Measurements from ENCODE around the gene ATP6V1C2.
"Not testable (repeated sequence)": the region's sequence is repeated elsewhere in the genome, so short reads cannot be mapped to it uniquely, and the experiment has no call there.

Gene ATP6V1C2

GRCh38 chr2:10784719-10785118, 63.3 kb downstream of the ATP6V1C2 start:
- no peak for DNase-seq (ENCODE audit: extremely low read depth in 1 of 2, low read depth in 1 of 2)

DNA sequence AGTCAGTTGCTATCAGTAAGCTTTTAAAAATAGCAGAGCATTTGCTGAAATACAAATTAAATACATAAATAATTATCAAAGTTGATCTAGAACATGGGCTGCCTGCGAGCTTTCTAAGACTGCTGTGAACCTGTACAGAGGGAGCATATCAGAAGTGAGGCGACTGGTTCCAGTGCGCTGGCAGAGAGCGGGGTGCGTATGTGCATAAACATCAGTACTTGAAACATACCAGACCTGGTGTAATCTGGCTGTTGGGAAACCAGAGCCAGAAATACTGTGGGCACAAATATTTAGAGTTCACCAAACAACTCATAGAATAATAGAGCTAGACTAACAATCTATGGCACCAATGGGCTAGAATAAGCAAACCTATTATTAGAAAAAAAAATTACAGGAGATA, 63.8 kb downstream of the ATP6V1C2 start:
- DNase-seq (ENCODE audit: extremely low read depth in 1 of 2, low read depth in 1 of 2), result no peak

DNA sequence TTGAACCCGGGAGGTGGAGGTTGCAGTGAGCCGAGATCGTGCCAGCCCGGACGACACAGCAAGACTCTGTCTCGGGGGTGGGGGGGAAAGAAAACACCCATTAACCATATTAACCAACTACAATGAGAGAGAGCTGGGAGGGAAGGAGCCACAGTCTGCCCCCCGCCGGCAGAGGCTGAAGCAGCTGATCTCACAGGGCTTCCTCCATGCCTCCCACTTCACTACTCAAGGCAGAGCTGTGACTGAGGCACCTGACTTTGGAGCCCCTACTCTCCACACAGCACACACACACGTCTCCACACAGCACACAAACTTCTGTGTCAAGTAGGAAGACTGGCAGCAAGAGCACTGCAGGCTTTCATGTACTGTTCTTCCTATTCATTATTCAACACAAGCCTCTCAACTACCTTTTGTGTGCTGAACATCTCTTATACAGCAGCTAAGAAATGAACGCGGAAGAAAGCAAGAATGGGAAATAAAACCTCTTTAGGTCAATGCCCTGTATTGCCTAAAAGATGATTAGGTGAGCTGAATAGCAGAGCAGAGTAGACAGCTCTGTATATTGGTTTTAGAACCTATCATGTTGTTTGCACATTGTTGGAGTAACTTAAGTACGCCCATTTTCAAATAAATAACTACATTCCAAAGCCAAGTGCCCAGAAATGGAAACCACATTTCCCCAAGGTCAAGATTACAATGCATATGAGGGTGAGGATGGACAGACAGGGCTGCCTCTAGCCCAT, 65.0 kb downstream of the ATP6V1C2 start:
- DNase-seq (ENCODE audit: extremely low read depth in 1 of 2, low read depth in 1 of 2), result no peak

- no peak for DNase-seq (ENCODE audit: extremely low read depth in 1 of 2, low read depth in 1 of 2)
Measured at GRCh38 chr2:10787176-10787968, 65.9 kb downstream of the ATP6V1C2 start.

GRCh38 chr2:10788855-10789254, 67.4 kb downstream of the ATP6V1C2 start:
- no peak for DNase-seq (ENCODE audit: extremely low read depth in 1 of 2, low read depth in 1 of 2)

GRCh38 chr2:10790228-10790973, 69.0 kb downstream of the ATP6V1C2 start:
- DNase-seq (ENCODE audit: extremely low read depth in 1 of 2, low read depth in 1 of 2), result no peak

DNA sequence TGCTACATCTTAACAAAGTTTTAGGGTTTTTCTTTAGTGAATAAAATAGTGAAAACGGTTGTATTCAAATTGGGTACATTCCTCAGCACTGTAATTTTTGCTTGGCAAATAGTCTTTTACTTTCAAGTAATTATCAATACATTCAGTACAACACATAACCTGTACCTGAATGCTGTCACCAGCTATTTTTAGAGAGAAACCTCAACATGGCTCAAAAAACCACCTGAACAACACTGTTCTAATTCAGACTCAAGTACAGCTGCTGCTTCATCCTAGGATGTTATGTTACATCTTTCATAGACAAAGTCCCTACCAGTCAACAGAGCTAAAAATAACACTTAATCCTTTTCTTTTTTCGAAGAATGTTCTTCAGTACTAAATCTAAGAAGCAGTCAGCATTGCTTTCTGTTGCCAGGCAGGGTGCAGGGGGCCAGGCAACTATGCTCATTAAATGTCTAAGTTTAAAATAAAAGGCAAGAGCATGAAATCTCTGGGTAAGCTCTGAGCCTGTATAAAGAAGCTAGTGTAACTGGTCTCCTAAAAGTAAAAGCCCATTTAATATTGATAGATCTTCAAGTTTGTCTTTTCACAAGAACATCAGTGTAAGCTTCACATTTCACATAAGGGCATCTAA, 70.7 kb downstream of the ATP6V1C2 start:
- no peak for DNase-seq (ENCODE audit: extremely low read depth in 1 of 2, low read depth in 1 of 2)

DNA sequence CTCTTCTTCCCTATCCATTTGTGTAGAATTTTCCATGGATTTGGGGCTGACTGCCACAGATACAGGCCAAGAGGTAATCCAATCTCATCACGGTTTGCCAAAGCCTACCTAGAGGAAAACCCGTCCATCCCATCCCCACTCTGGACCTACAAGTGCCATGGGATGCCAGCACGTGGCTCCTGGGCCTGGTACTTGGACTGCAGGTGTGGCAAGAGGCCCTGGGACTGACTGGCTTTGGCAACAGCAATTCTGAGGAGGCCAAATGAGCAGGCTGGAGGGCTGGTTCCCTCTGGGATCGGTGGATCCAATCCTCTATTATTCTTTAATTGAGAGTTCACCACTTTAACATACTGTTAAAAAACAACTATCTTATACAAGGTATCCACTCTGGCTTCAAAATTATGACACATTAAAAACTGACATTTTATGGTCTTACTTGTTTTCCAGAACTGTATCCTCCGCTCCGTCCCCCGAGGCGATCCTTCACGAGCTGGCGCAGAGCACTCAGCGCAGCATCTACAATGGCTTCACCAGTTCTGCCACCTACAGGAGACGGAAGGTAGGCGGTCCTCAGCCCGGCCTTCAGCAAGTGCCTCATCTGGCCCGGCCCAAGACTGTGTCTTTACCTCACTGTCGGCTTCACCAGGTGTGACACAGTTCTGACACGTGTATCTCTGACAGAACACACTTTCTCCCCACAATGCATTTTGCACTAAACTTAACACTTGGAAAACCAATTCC, 71.4 kb downstream of the ATP6V1C2 start:
- no peak for DNase-seq (ENCODE audit: extremely low read depth in 1 of 2, low read depth in 1 of 2)

DNA sequence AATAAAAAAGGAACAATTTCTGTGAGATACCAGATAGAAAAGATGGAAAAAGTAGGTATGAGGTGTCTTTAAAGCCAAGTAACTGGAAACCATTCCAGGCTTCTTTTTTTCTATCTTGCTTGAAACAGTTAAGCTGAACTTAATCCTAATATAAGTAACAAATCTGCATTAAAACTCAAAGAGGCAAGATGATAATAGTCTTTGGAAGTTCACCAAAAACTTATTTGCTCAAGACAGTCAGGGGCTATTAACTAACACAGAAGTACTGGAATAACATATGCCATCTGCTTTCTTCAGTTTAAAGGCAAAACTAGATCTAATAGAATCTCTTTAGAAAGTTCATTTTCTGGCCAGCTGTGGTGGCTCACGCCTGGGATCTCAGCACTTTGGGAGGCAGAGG, 72.4 kb downstream of the ATP6V1C2 start:
- DNase-seq (ENCODE audit: extremely low read depth in 1 of 2, low read depth in 1 of 2), result no peak

GRCh38 chr2:10794876-10795275, 73.4 kb downstream of the ATP6V1C2 start:
- no peak for DNase-seq (ENCODE audit: extremely low read depth in 1 of 2, low read depth in 1 of 2)

GRCh38 chr2:10795508-10796046, 74.1 kb downstream of the ATP6V1C2 start:
- no peak for DNase-seq (ENCODE audit: extremely low read depth in 1 of 2, low read depth in 1 of 2)

GRCh38 chr2:10796703-10797102, 75.3 kb downstream of the ATP6V1C2 start:
- DNase-seq (ENCODE audit: extremely low read depth in 1 of 2, low read depth in 1 of 2), result no peak

- DNase-seq (ENCODE audit: extremely low read depth in 1 of 2, low read depth in 1 of 2), result no peak
Measured at GRCh38 chr2:10798783-10799182, 77.4 kb downstream of the ATP6V1C2 start.

- DNase-seq (ENCODE audit: extremely low read depth in 1 of 2, low read depth in 1 of 2), result no peak
Measured at GRCh38 chr2:10800163-10800562, 78.7 kb downstream of the ATP6V1C2 start.

DNA sequence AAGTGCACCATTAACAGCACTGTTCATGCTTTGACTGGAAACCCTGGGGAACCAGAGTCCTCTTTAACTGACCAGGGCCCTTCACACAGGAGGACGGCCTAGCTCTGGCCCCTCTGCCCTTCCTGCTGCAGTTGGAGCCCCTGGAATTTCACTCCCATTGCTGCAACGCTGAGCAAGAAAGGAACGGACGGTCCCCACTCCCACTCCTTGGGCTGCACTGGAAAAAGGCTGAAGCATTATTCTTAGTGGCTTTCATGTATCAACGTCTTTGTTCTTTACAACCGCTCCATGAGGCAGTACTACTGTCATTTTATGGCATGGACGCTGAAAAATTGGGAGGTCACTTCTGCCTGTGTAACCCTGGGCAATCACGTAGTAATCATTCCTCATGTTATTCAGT, 81.2 kb downstream of the ATP6V1C2 start:
- no peak for DNase-seq (ENCODE audit: extremely low read depth in 1 of 2, low read depth in 1 of 2)

DNA sequence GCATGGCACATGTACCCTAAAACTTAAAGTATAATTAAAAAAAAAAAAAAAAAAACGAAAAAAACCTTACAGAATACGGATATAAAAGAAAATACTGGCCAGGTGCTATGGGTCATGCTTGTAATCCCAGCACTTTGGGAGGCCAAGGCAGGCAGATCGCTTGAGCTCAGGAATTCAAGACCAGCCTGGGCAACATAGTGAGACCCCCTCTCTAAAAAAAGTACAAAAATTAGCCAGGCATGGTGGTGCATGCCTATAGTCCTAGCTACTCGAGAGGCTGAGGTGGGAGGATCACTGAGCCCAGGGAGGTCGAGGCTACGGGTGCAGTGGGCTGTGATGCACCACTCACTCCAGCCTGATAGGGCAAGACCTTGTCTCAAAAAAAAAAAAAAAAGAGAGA, 84.6 kb downstream of the ATP6V1C2 start:
- DNase-seq (ENCODE audit: extremely low read depth in 1 of 2, low read depth in 1 of 2), result not testable (repeated sequence)

GRCh38 chr2:10806543-10806942, 85.1 kb downstream of the ATP6V1C2 start:
- no peak for DNase-seq (ENCODE audit: extremely low read depth in 1 of 2, low read depth in 1 of 2)

GRCh38 chr2:10810202-10811161, 89.1 kb downstream of the ATP6V1C2 start:
- no peak for DNase-seq (ENCODE audit: extremely low read depth in 1 of 2, low read depth in 1 of 2)

DNA sequence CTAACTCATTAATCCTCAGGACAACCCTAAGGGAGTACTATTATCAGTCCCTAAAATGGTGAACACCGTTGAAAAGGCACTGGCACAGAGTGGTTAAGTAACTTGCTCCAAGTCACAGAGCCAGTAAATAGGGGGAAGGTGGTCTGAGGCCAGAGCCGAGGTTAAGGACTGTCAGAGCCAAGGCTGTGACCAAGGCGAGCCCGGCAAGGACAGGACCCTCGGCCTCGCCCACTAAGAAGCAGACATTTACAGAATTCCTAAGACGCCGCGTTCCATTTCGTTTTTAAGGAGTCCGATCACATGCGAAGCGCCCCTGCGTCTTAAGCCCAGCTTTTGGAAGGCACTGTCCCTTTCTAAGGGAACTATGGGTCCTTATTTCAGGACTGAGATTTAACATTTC, 90.1 kb downstream of the ATP6V1C2 start:
- no peak for DNase-seq (ENCODE audit: extremely low read depth in 1 of 2, low read depth in 1 of 2)
